SKM-1 treated with dmso at 0.1 percent for 144 hours (cell line): ENCODE data around the gene ZDHHC17.
A peak's percentile ranks its signal among the peaks of the same experiment; 100 is the strongest.
"Not testable (repeated sequence)": the region's sequence is repeated elsewhere in the genome, so short reads cannot be mapped to it uniquely, and the experiment has no call there.

Source experiments
- DNase-seq: peaks from one replicate; lab custom pipeline; 2025; ENCODE audit not compliant: unreplicated experiment; lab: John Stamatoyannopoulos, UW

The ZDHHC17 gene, protein sequence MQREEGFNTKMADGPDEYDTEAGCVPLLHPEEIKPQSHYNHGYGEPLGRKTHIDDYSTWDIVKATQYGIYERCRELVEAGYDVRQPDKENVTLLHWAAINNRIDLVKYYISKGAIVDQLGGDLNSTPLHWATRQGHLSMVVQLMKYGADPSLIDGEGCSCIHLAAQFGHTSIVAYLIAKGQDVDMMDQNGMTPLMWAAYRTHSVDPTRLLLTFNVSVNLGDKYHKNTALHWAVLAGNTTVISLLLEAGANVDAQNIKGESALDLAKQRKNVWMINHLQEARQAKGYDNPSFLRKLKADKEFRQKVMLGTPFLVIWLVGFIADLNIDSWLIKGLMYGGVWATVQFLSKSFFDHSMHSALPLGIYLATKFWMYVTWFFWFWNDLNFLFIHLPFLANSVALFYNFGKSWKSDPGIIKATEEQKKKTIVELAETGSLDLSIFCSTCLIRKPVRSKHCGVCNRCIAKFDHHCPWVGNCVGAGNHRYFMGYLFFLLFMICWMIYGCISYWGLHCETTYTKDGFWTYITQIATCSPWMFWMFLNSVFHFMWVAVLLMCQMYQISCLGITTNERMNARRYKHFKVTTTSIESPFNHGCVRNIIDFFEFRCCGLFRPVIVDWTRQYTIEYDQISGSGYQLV

DNA sequence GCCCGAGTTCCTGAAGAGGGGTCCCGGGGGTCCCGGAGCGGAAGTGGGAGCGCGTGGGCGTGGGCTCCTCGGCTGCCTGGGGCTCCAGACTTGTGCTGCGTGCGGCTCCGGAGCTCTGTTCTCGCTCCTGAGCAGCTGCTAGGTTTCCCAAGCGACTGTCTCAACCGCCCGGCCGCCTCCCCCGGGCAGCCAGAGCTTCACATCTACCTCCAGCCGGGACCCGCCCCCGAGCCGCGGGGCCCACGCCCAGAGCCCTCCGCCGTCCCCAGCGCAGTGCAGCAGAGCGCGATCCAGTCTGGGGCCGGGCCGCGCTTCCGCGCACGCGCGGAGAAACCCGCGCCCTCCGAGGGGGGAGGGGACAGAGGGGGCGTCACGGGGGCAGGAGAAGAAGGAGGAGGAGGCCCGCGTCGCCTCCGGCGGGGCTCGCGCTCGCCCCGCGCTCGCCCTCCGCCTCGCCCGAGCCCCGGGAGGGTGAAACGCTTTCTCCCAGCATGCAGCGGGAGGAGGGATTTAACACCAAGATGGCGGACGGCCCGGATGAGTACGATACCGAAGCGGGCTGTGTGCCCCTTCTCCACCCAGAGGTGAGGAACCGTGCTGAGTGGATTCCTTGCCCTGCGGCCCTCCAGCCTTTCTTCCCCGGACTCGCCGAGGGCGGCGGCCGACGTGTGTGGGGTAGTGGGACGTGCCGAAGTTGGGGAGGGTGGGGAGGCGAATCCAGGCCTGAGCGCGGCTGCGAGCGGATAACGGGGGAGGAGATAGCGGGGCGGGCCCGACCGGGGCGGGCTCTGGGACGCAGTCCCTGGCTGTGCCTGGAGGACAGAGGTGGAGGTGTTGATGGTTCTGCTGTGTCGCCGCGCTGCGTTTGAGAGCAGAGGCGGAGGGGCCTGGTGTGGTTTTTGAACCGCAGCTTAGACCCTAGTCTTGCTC lies at the start of gene ZDHHC17:
TSS of gene ZDHHC17 (plus strand) at position 370 of the 930 bp plus-strand sequence. CDS start at position 492, 122 bp downstream.
- peak; percentile 63 for DNase-seq

DNA sequence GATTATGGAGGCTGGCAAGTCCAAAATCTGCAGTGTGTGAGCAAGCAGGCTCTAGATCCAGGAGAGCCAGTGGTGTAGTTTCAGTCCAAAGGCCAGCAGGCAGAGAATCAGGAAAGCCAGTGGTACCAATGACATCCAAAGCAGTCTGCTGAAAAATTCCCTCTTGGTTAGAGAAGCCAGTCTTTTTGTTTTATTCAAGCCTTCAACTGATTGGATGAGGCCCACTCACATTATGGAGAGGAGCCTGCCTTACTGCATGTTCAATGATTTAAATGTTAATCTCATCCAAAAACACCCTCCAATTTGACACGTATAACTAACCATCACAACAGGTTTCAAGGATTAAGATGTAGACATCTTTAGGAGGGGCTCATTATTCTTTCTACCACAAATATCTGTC lies 49.5 kb upstream of the ZDHHC17 start:
- no peak for DNase-seq

DNA sequence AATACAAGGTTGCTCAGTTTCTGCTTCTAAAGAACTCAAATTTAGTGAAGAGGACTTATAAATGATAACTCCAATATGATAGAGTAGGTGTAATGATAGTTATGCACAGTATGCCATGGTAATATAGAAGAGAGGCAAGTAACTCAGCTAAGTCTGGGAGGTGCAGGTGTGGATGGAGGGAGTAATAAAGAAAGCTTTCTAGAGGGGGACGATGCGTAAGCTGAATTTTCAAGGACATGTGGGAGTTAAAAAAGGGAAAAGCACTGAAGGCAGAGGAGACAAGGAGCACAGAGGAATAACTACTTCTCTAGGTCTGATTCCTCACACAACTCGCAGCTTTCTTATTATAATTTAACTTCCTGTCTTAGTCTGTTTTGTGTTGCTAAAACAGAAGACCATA lies 49.1 kb upstream of the ZDHHC17 start:
- no peak for DNase-seq

DNA sequence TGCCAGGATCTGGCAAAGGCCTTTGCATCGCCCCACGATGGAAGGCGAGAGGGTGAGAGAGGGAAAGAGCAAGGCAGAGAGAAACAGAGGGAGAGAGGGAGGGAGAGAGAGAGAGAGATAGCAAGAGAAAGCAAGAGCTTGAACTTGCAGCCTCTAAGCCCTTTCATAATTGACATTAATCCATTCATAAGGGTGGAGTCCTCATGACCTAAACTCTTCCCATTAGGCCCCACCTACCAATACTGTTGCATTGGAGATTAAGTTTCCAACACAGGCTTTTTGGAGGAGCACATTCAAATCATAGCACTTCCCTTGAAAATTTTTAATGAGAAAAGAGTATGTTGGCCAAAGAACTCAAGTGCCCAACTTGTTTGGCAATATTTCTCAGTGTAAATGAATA lies 48.6 kb upstream of the ZDHHC17 start:
- DNase-seq = no peak

DNA sequence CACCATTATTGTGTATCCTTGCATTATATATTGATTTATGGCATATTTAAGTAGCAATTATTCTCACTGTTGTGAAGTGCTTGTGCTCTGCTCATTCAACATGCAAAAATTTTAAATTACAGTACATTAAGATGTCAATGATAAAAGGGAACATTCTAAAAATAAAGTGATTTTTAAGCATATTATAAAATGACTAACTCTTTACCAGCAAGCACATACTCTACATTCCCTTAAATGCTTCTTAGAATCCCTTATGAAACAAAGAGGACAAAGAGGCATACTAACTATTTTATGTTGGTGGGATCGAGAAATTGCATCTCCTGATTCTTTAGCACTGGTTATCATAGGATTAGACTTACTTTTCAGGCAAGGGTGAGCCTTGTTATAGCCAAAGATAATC lies 46.6 kb upstream of the ZDHHC17 start:
- no peak for DNase-seq

DNA sequence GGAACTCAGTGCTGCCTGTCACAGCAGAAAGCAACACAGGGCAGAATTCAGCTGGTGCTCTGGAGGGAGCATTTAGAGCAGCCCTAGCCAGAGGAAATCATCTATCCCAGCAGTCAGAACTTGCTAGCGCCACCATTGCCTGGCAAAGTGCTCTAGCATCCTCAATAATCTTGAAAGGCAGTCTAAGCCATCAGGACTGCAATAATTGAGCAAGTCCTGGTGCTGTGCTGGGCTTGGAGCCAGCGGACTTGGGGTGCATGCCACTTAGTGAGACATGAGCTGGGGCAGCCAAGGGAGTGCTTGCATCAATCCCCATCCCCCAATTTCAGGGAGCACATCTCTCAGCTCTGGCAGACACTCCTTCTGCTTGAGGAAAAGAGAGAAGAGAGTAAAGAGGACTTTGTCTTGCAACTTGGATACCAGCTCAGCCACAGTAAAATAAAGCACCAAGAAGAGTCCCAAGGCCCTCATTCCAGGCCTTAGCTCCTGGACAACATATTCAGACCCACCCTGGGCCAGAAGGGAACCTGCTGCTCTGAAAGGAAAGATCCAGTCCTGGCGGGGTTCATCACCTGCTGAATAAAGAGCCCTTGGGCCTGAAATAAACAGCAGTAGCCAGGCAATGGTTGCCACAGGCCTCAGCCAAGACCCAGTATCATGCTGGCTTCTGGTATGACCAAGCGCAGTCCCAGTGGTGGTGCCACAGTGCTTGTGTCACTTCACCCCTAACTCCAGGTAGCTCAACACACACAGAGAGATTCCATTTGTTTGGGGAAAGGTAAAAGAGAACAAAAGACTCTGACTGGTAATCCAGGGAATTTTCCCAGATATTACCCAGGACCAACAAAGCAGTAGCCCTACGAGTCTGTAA lies 44.5 kb upstream of the ZDHHC17 start:
- no peak for DNase-seq

DNA sequence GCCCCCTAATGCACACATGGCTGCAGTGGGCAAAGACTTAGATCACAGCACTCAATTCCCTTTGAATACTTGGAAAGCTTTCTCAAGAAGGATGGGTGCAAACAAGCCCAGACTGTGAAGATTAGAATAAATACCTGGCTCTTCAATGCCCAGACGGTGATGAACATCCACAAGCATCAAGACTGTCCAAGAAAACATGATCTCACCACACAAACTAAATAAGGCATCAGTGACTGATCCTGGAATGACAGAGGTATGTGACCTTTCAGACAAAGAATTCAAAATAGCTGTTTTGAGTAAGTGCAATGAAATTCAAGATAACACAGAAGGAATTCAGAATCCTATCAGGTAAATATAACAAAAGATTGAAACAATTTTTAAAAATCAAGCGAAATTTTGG lies 43.8 kb upstream of the ZDHHC17 start:
- DNase-seq = no peak

DNA sequence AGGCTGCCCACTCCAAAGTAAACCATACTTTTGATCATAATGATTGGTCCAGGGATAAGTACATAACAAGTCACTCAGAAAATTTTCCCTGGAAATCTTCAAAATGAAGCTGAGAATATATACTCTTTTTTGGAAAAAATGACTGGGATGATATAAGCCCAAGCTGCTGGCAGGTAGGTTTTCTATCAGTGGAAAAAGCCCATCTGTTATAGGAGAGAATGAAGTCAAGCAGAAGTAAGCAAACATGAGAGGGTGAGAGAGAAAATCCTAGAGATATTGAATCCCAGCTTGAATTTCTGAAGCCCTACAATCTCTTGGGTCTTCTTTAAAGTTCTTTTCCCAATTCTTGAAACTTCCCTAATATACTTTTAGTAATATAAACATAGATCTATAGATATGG lies 37.3 kb upstream of the ZDHHC17 start:
- DNase-seq = no peak

DNA sequence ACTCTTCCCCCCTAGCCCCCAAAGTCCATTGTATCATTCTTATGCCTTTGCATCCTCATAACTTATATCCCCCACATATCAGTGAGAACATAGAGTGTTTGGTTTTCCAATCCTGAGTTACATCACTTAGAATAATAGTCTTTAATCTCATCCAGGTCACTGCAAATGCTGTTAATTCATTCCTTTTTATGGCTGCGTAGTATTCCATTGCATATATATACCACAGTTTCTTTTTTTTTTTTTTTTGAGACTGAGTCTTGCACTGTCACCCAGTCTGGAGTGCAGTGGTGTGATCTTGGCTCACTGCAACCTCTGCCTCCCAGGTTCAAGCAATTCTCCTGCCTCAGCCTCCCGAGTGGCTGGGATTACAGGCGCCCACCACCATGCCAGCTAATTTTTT lies 31.7 kb upstream of the ZDHHC17 start:
- DNase-seq = not testable (repeated sequence)

DNA sequence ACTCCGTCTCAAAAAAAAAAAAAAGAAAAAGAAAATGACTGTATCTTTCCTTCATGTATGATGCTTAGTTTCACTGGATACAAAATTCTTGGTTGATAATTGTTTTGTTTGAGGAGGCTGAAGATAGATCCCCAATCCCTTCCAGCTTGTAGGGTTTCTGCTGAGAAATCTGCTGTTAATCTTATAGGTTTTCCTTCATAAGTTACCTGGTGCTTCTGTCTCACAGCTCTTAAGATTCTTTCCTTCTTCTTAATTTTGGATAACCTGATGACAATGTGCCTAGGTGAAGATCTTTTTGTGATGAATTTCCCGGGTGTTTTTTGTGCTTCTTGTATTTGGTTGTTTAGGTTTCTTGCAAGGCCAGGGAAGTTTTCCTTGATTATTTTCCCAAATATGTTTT lies 26.2 kb upstream of the ZDHHC17 start:
- DNase-seq = not testable (repeated sequence)

DNA sequence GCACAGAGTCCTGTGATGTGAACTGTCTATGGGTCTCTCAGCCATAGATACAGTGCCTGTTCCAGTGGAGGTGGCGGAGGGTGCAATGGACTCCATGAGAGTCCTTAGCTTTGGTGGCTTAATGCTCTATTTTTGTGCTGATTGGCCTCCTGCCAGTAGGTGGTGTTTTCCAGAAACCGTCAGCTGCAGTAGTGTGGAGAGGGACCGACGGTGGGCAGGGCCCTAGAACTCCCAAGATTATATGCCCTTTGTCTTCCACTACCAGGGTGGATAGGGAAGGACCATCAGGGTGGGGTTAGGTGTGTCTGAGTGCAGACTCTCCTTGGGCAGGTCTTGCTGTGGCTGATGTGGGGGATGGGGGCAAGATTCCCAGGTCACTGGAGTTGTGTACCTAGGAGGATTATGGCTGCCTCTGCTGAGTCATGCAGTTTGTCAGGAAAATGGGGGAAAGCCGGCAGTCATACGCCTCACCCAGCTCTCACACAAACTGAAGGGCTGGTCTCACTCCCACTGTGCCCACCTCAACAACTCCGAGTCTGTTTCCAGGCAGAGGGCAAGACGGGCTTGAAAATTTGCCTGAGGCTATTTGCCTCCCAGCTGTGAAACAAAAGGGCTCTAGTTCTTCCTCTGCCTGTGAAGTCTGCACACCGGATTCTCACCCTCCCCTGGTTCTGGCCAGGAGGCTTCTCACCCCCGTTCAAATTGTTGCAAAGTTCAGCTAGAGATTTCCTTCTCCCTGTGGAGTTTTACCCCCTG lies 24.9 kb upstream of the ZDHHC17 start:
- no peak for DNase-seq

DNA sequence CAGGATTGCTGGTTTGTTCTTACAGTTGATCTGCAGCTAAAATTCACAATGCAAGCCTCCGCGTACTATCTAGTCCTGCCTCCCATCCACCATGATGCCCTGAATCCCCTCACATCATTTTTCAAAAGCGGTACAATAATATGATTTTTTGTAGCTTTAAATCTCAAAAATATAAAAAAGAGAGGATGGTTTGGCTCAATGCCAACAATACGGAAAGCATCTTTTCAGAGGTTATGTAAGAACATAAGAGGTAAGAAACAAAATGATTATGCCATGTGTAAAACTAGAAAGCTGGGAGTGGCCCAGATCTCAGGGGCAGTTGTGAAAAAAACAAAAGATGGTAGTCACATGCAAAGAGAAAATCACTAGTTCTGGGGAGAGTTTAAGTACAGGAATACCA lies 24.0 kb upstream of the ZDHHC17 start:
- DNase-seq = no peak

DNA sequence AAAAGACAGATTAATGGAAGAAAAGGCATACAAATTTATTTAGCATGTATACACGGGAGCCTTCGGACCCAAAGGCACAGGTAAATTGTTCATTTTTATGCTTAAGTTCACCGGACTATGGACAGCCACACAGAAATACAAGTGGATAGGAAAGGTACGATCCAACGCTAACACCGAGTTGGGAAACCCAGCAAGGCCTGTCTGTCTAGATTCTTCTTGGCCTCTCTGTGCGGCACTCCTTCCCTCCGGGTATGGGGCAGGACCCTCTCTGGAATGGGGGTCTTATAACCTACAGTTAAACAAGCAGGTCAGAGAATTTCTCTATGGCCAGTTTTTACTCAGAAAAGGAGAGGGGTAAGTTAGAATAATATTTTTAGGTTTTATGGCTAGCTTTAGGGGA lies 23.4 kb upstream of the ZDHHC17 start:
- DNase-seq = no peak

DNA sequence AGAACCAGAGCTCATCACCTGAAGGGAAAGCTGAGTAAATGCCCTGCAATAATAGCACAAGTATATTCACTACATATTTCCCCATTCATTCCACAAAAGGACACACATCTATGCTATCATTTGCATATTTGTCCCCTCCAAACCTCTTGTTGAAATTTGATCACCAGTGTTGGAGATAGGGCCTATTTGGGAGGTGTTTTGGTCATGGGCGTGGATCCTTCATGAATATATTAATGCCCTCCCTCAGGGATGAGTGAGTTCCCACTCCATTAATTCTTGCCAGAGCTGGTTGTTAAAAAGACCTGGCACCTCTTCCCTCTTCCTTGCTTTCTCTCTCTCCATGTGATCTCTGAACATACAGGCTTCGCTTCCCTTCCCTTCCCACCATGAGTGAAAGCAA lies 18.6 kb upstream of the ZDHHC17 start:
- no peak for DNase-seq

DNA sequence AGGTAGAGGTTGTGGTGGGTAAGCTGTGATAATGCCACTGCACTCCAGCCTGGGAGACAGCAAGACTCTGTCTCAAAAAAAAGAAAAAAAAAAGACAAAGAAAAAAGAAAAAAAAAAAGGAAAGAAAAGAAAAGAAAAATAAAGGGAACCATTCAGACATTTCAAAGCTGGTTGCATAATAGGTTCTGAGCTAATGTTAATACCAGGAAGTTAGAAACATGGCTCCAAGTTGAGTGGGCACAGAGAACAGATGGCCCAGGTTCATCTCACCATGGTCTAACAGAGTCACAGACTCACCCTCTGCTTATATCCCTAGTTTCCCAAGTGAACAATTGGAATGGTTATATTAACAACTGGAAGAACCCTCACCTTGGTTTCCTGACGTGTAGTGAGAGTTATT lies 17.4 kb upstream of the ZDHHC17 start:
- DNase-seq = peak; percentile 3

DNA sequence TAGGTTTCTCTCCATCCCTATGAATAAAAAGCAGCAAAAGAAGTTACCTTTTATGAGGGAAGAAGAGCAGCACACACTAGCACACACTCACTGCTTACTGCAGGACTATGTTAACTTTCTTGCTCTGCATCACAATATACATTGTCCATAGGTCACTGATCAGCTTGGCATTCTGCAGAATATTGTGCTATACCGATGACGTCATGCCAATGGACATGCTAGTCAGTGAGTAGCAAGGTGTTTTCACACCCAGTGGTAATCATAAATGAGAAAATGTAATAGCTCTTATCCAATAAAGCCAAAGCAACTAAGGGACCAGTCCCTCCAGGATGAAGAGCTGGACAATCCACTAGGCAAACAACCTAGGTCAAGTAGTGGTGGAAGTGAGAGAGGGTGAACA lies 16.7 kb upstream of the ZDHHC17 start:
- no peak for DNase-seq

DNA sequence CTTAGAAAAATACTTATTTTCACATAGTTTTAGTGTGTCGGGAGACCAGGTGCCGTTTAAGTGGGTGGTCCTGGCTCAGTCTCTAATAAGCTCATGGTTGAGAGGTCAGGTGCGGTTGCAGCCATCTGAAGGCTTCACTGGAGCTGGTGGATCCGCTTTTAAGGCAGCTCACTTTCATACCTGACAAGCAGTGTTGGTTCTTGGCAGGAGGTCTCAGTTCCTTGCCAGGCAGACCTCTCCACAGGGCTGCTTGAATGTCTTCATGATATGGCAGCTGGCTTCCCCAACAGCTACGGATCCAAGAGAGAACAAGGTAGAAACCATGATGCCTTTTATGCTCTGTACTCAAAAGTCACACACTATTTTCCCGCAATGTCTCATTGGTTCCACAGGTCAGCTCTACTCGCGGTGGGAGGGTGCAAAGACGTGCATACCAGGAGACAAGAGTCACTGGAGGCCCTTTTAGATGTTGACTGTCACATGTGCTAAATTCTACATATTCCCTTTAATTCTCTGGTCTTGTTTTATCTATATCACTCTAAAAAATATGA lies 8.0 kb upstream of the ZDHHC17 start:
- DNase-seq = no peak

DNA sequence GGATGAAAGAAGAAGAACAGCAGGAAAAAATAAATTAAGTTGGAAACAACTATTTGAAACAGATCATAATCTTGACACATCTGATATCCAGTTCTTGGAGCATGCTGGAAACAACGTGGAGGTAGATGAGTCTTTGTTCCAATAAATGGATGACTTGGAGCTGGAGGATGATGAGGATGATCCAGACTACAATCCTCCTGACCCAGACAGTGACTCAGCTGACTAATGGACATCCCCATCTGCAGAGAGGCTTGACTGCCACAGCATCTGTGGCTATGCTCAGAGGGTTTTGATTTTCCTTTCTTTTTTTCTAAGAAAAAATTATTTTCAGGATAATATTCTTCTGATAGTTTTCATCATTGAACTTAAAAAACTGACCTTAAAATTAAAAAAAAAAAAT lies 6.2 kb upstream of the ZDHHC17 start:
- no peak for DNase-seq

DNA sequence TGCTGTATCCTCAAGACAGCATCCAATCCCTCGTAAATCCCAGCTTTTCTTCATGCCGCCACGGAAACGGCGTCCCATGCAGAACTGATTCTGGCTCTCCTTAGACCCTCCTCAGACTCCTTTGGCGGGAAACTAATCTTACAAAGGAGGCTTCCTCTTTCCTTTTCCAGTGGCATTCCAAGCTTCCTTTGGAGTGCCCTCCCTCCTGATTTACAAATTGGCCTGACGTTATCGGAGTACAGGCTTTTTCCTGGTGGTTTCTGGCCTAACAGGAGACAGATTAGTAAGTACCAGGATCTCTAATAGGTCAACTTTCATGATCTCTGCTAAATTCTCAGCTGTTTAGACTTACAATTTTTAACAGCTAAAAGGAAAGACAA lies 1.3 kb upstream of the ZDHHC17 start:
- DNase-seq = no peak

DNA sequence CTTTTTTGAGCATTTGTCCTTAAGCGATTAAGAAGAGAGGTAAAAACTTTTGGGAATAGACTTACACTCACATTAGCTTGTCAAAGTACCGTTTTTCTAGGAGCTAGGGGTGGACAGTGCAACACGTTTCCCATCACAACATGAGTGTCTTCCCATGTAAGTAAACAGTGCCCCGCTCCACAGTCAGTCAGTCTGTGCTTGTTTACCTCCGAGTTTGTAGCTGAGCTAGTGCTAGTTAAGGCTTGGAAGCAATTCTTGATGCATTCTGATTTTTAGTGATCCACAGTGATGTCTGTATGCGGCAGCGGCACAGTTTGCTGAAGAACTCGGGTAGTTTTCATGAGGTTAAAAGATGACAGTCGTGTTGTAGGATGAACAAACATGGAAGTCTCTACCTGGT lies 941 bp downstream of the ZDHHC17 start:
- DNase-seq = no peak
